ENCODE data around the gene CCDC54. TPM values are rescaled to one million over a fixed set of nuclear protein-coding genes. Genes with fewer than 3 reads are reported as not detected.

CCDC54 gene
- total and polyA plus RNA-seq, 2 of the 8 experiments (the other 6 are each of a cell fraction or from before 2014, with no cell fraction given) = not detected

- whole genome bisulfite sequencing, 2 experiments (ENCODE audit: extremely low coverage in 1 of 2, insufficient coverage in 1 of 2, insufficient read length in 1 of 2, insufficient replicate concordance in 2 of 2, low coverage in 1 of 2, low lambda C conversion rate in 2 of 2, missing lambda C conversion rate in 1 of 2) = 100% methylated on average over 1 of the region's 1 CpG; no CpG with 5 or more reads in 1 of the 2 experiments
- no peak overlapping the region for H2AFZ ChIP-seq (ENCODE audit: low read length)
- H3K9ac ChIP-seq (replicated peaks in 1 of 4; ENCODE audit: extremely low read depth in 1 of 4, low read depth in 3 of 4, low read length in 3 of 4) = no peak overlapping the region
- FAIRE-seq (no peak), DNase-seq (ENCODE audit: low read depth in 1 of 2, low spot score in 2 of 2) (no peak)
- no peak overlapping the region for H2BK20ac ChIP-seq (ENCODE audit: low read length)
- H3K56ac ChIP-seq (replicated peaks; ENCODE audit: insufficient read length, low read depth, low read length) = no peak overlapping the region
- H3K23me2 ChIP-seq (ENCODE audit: low read depth, low read length) = no peaks in the 10 kb centered on the region
- no peak for TF ChIP-seq RFX5 (IDR thresholded peaks at IDR 0.05; ENCODE audit: borderline replicate concordance, low read depth, low read length)
- TF ChIP-seq ATF3 (IDR thresholded peaks at IDR 0.05; ENCODE audit: insufficient read depth, low read depth, low read length) = no peak
- TF ChIP-seq POLR2A (IDR thresholded peaks at IDR 0.05; ENCODE audit: control extremely low read depth in 1 of 2, low read depth in 2 of 2, low read length in 2 of 2) = no peak
- no peak for TF ChIP-seq RNF2 (IDR thresholded peaks at IDR 0.05; ENCODE audit: borderline replicate concordance, low read depth, low read length, missing control alignments, poor library complexity, severe bottlenecking)
- TF ChIP-seq SIRT6 (IDR thresholded peaks at IDR 0.05; ENCODE audit: low read length) = no peak
- TF ChIP-seq KDM1A (IDR thresholded peaks at IDR 0.05; ENCODE audit: borderline replicate concordance, low read length) = no peak
- TF ChIP-seq PHF8 (conservative IDR thresholded peaks at IDR 0.05; ENCODE audit: low read depth, low read length) = no peak
- TF ChIP-seq HDAC6 (IDR thresholded peaks at IDR 0.05; ENCODE audit: low read depth, low read length) = no peak
- TF ChIP-seq SP1 (IDR thresholded peaks at IDR 0.05; ENCODE audit: low read depth, low read length) = no peak
- no peak for TF ChIP-seq USF2 (IDR thresholded peaks at IDR 0.05; ENCODE audit: low read length)
- no peak for TF ChIP-seq YY1 (IDR thresholded peaks at IDR 0.05; ENCODE audit: low read depth, low read length)
- no peak for TF ChIP-seq HDAC2 (IDR thresholded peaks at IDR 0.05; ENCODE audit: borderline replicate concordance in 1 of 2, low read depth in 2 of 2, low read length in 2 of 2)
- no peak overlapping the region for H4K8ac ChIP-seq (ENCODE audit: extremely low read depth, insufficient read depth, low read length)
- no peak overlapping the region for H2BK120ac ChIP-seq (replicated peaks; ENCODE audit: low read depth, low read length)
- ChIA-PET POLR2A (ENCODE audit: partially characterized antibody) (no interaction called here), CTCF (ENCODE audit: partially characterized antibody) (interaction anchor here (0.9 to 12.0 kb wide), 4 partner anchors 15 to 179 kb away, joined by 4 to 97 read pairs (median 14); no protein-coding TSS in a partner anchor)
- H3K4me1 ChIP-seq (replicated peaks in 1 of 4; ENCODE audit: control insufficient read depth in 3 of 4, insufficient read depth in 4 of 4, low read length in 3 of 4) = no peaks in the 10 kb centered on the region
- H3K27me3 ChIP-seq (replicated peaks in 1 of 4; ENCODE audit: control insufficient read depth in 3 of 4, extremely low read depth in 1 of 4, insufficient read depth in 3 of 4, low read length in 3 of 4) = no peaks in the 10 kb centered on the region
- H3K18ac ChIP-seq (ENCODE audit: extremely low read depth, low read length) = no peak overlapping the region
- H3K23ac ChIP-seq (ENCODE audit: insufficient read length) = no peak overlapping the region
- no peak overlapping the region for H4K5ac ChIP-seq (ENCODE audit: insufficient read length, low read depth, low read length)
- no peaks in the 10 kb centered on the region for H3K36me3 ChIP-seq (ENCODE audit: control insufficient read depth in 2 of 4, insufficient read depth in 4 of 4, low read length in 3 of 4)
- H2AK5ac ChIP-seq (ENCODE audit: low read depth, low read length) = no peak overlapping the region
- no peak overlapping the region for H3K4me3 ChIP-seq (ENCODE audit: extremely low read depth in 1 of 4, insufficient read depth in 2 of 4, low read depth in 3 of 4, low read length in 4 of 4)
- H2BK15ac ChIP-seq (ENCODE audit: low read length) = no peak overlapping the region
- H3K4me2 ChIP-seq (ENCODE audit: insufficient read depth in 1 of 2, low read depth in 2 of 2, low read length in 2 of 2) = no peak overlapping the region
- H3K27ac ChIP-seq (ENCODE audit: low read depth, low read length) = no peak overlapping the region
- H3K79me1 ChIP-seq (ENCODE audit: low read depth, low read length) = no peaks in the 10 kb centered on the region
- H3K4ac ChIP-seq (replicated peaks; ENCODE audit: insufficient read length, low read depth, low read length) = no peak overlapping the region
- H3K79me2 ChIP-seq (ENCODE audit: control insufficient read depth in 1 of 2, insufficient read depth in 2 of 2, low read length in 2 of 2) = no peaks in the 10 kb centered on the region
- H2BK5ac ChIP-seq (ENCODE audit: low read depth, low read length) = no peak overlapping the region
- H3K14ac ChIP-seq (ENCODE audit: insufficient read length) = no peak overlapping the region
- H3K9me3 ChIP-seq (ENCODE audit: insufficient read depth in 2 of 2, low read depth in 1 of 2, low read length in 1 of 2) = no peaks in the 10 kb centered on the region
- H4K20me1 ChIP-seq (replicated peaks in 1 of 2; ENCODE audit: control insufficient read depth in 1 of 2, insufficient read depth in 2 of 2, low read length in 2 of 2) = no peaks in the 10 kb centered on the region
- no peak overlapping the region for H4K91ac ChIP-seq (replicated peaks; ENCODE audit: insufficient read length, low read length)
- H2BK12ac ChIP-seq (ENCODE audit: low read depth, low read length) = no peak overlapping the region
Measured at GRCh38 chr3:107414325-107414964, 37.2 kb downstream of the CCDC54 start.
